Keratinocyte (primary cell): ENCODE results near the gene CORO1C. TPM values are rescaled to one million over a fixed set of nuclear protein-coding genes. Genes with fewer than 3 reads are reported as not detected.

ENCODE experiments used
- DNase-seq: peaks from one replicate; pipeline ENCODE4 v3.0.0-alpha.2; 2011; ENCODE audit warnings: low read depth, missing footprints, low spot score
- FAIRE-seq: peaks from 2 replicates; lab custom pipeline; 2011; peaks lifted over from hg19 to GRCh38; lab: Jason Lieb, UNC
- H2AFZ ChIP-seq: 2 replicates; pipeline ENCODE4 v1.6.0; 2012; ENCODE audit warnings: low read length, control low read depth, inconsistent platforms; ENCODE audit not compliant: control insufficient read depth
- H3K27ac ChIP-seq: 2 replicates; pipeline ENCODE4 v1.5.1; 2011; ENCODE audit warnings: low read length; ENCODE audit not compliant: control insufficient read depth, insufficient read depth
- H3K27me3 ChIP-seq: 3 replicates; pipeline ENCODE4 v1.6.0; 2011; ENCODE audit warnings: low read length; ENCODE audit not compliant: control insufficient read depth, insufficient read depth; ENCODE audit errors: extremely low read depth
- H3K36me3 ChIP-seq, 2 experiments: 2 replicates in 1 of 2; 3 replicates in 1 of 2; pipeline ENCODE4 v1.5.1; 2011; ENCODE audit warnings: low read length in 2 of 2, mild to moderate bottlenecking in 1 of 2; ENCODE audit not compliant: control insufficient read depth in 2 of 2, insufficient read depth in 2 of 2; ENCODE audit errors: extremely low read depth in 1 of 2
- H3K4me1 ChIP-seq: 3 replicates; pipeline ENCODE4 v1.5.1; 2011; ENCODE audit warnings: low read length; ENCODE audit not compliant: control insufficient read depth, insufficient read depth; ENCODE audit errors: extremely low read depth
- H3K4me2 ChIP-seq: 3 replicates; pipeline ENCODE4 v1.6.0; 2011; ENCODE audit warnings: low read depth, low read length; ENCODE audit not compliant: control insufficient read depth, insufficient read depth; ENCODE audit errors: extremely low read depth
- H3K4me3 ChIP-seq, 3 experiments: fragments of 200-600 bp in 1 of 3; sonication (generic) in 1 of 3; 2 replicates in 2 of 3; 3 replicates in 1 of 3; pipeline ENCODE4 v1.5.1; 2011 to 2016; ENCODE audit warnings: low read length in 3 of 3, mild to moderate bottlenecking in 3 of 3, control low read depth in 2 of 3, inconsistent platforms in 1 of 3, low read depth in 1 of 3, mixed read lengths in 1 of 3, mixed run types in 1 of 3, moderate library complexity in 1 of 3; ENCODE audit not compliant: control insufficient read depth in 2 of 3, insufficient read depth in 2 of 3; ENCODE audit errors: extremely low read depth in 1 of 3
- H3K79me2 ChIP-seq: 2 replicates; pipeline ENCODE4 v1.6.0; 2012; ENCODE audit warnings: low read length; ENCODE audit not compliant: control insufficient read depth, insufficient read depth
- H3K9ac ChIP-seq: 3 replicates; pipeline ENCODE4 v1.6.0; 2011; ENCODE audit warnings: low read length; ENCODE audit not compliant: control insufficient read depth, insufficient read depth; ENCODE audit errors: extremely low read depth
- H3K9me1 ChIP-seq: 3 replicates; pipeline ENCODE4 v1.6.0; 2011; ENCODE audit warnings: low read length; ENCODE audit not compliant: control insufficient read depth, insufficient read depth; ENCODE audit errors: extremely low read depth
- H3K9me3 ChIP-seq: 2 replicates; pipeline ENCODE4 v1.5.1; 2012; ENCODE audit warnings: low read depth, low read length; ENCODE audit not compliant: control insufficient read depth
- H4K20me1 ChIP-seq: 3 replicates; pipeline ENCODE4 v1.6.0; 2011; ENCODE audit warnings: low read length; ENCODE audit not compliant: control insufficient read depth, insufficient read depth; ENCODE audit errors: extremely low read depth
- EZH2 ChIP-seq: IDR thresholded peaks from one replicate; pipeline ENCODE4 v1.6.1; 2012; ENCODE audit warnings: inconsistent platforms, mild to moderate bottlenecking, low read length, moderate library complexity
- dilution Hi-C: fragments of 300-500 bp; cut with MboI; formaldehyde crosslinking; loops from one replicate; pipeline ENCODE4 v1.7.0; 2020; ENCODE audit warnings: low sequenced_read_pairs; ENCODE audit not compliant: extremely low pct_ligation_motif_present
- polyA minus RNA-seq, 3 experiments: library from RNA; depleted of rRNA, polyadenylated mRNA; stranded (reverse); fragments of >200 nt; gene quantifications; 1 replicate in 1 of 3; 2 replicates in 1 of 3; 3 replicates in 1 of 3; pipeline ENCODE4 v1.2.3, GENCODE V29; 2011
- polyA plus RNA-seq, 5 experiments: library from polyadenylated mRNA; depleted of rRNA in 3 of 5; stranded (reverse) in 3 of 5; stranded (forward) in 1 of 5; unstranded in 1 of 5; fragments of >200 nt; gene quantifications; 1 replicate in 1 of 5; 2 replicates in 3 of 5; 3 replicates in 1 of 5; pipeline versions ENCODE4 v1.2.1 to v1.2.3, GENCODE V29; 2011 to 2012; ENCODE audit warnings: missing spikeins in 2 of 5, low read depth in 1 of 5, low replicate concordance in 1 of 5
- TF ChIP-seq, protein P1 (sequence below), 3 experiments: IDR thresholded peaks in 1 of 3; conservative IDR thresholded peaks in 1 of 3; optimal IDR thresholded peaks in 1 of 3; 2 replicates in 2 of 3; 3 replicates in 1 of 3; pipeline versions ENCODE3 to v1.5.1; 2011; ENCODE audit warnings: low read length in 3 of 3, mild to moderate bottlenecking in 3 of 3, moderate library complexity in 2 of 3, control low read depth in 1 of 3, inconsistent platforms in 1 of 3; ENCODE audit not compliant: insufficient read depth in 2 of 3; ENCODE audit errors: extremely low read depth in 1 of 3

Gene CORO1C
- polyA plus RNA-seq (230 to 283 TPM (median 268 TPM) in 3 replicates), polyA minus RNA-seq (432 to 917 TPM (median 616 TPM) in 3 replicates)
- 278 TPM for polyA plus RNA-seq (2011; ENCODE audit: low read depth)
- polyA plus RNA-seq (2011; cell fraction: cytosol; rRNA removed), result 207 and 228 TPM in 2 replicates
- 238 and 270 TPM in 2 replicates for polyA plus RNA-seq (2011; cell fraction: nucleus; rRNA removed)
- 126 and 172 TPM in 2 replicates for polyA plus RNA-seq (2012; ENCODE audit: low replicate concordance)
- 300 TPM for polyA minus RNA-seq (2011; cell fraction: cytosol; rRNA and poly(A)+ RNA removed)
- polyA minus RNA-seq (2011; cell fraction: nucleus; rRNA and poly(A)+ RNA removed), result 187 and 466 TPM in 2 replicates

DNA sequence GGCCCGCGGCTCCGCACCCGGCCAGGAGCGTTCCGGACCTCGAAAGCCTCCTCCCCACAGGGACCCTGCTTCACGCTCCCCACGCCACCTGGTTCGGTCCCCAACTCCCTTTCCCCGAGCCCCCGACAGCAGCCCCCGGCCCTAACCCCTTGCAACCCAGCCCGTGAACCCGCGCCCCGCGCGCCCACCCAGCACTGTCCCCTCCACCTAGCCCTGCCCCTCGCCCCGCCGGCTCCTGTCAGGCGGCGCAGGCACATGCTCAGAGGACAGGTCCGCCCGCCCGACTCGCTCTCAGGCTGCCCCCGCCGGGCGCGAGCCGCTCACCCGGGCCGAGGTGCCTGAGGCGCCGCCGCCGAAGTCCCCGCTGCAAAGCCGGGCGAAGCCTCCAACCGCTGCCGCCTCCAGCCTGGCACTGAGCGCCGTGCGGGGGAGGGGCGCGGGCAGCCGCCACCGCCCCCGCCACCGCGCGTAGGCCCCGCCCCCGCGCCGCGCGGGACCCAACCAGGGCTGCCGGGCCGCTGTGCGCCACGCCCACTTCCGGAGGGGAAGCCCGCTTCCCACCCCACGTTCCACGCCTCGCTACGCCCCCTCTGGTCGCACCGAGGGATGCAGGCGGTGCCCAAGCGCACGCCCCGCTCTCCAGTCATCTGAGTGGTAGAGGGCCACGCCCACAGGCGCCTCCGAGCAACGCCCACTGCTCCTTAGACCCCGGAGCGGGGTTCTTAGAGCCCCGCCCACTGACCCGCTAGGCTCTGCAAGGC lies at the start of gene CORO1C:
Gene CORO1C, minus strand, starts transcription at position 414 of the 761 bp plus-strand sequence. CDS start 30,200 bp downstream, outside the sequence.
- dilution Hi-C loops, result no loop called here
- Histone ChIP-seq H3K9me1 (no peaks in the 10 kb centered on the region), H2AFZ (peak within 1 kb of the TSS; percentile 86), H3K27ac (peak within 1 kb of the TSS; percentile 100), H3K36me3 (peaks cover 1 to 4% of the 10 kb centered on the region in 2 experiments), H3K79me2 (peaks cover 47% of the 10 kb centered on the region), H3K4me2 (peak within 1 kb of the TSS; percentile 99), H3K9ac (peak within 1 kb of the TSS; percentile 98), H3K4me1 (peaks cover 55% of the 10 kb centered on the region), H3K27me3 (no peaks in the 10 kb centered on the region), H3K9me3 (no peaks in the 10 kb centered on the region), H3K4me3 (peak within 1 kb of the TSS; percentile 90 to 99 (median 93)), H4K20me1 (peaks cover 5% of the 10 kb centered on the region)
- no peak for TF ChIP-seq EZH2
- TF ChIP-seq, protein P1, sequence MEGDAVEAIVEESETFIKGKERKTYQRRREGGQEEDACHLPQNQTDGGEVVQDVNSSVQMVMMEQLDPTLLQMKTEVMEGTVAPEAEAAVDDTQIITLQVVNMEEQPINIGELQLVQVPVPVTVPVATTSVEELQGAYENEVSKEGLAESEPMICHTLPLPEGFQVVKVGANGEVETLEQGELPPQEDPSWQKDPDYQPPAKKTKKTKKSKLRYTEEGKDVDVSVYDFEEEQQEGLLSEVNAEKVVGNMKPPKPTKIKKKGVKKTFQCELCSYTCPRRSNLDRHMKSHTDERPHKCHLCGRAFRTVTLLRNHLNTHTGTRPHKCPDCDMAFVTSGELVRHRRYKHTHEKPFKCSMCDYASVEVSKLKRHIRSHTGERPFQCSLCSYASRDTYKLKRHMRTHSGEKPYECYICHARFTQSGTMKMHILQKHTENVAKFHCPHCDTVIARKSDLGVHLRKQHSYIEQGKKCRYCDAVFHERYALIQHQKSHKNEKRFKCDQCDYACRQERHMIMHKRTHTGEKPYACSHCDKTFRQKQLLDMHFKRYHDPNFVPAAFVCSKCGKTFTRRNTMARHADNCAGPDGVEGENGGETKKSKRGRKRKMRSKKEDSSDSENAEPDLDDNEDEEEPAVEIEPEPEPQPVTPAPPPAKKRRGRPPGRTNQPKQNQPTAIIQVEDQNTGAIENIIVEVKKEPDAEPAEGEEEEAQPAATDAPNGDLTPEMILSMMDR (optimal IDR thresholded peaks at IDR 0.05 in 1 of 3, IDR thresholded peaks at IDR 0.05 in 1 of 3, conservative IDR thresholded peaks at IDR 0.05 in 1 of 3; ENCODE audit: extremely low read depth in 1 of 3, insufficient read depth in 2 of 3, low read length in 3 of 3), result peak; percentile 73 to 94 (median 90)
- DNase-seq (peak; percentile 77), FAIRE-seq (no peak)

DNA sequence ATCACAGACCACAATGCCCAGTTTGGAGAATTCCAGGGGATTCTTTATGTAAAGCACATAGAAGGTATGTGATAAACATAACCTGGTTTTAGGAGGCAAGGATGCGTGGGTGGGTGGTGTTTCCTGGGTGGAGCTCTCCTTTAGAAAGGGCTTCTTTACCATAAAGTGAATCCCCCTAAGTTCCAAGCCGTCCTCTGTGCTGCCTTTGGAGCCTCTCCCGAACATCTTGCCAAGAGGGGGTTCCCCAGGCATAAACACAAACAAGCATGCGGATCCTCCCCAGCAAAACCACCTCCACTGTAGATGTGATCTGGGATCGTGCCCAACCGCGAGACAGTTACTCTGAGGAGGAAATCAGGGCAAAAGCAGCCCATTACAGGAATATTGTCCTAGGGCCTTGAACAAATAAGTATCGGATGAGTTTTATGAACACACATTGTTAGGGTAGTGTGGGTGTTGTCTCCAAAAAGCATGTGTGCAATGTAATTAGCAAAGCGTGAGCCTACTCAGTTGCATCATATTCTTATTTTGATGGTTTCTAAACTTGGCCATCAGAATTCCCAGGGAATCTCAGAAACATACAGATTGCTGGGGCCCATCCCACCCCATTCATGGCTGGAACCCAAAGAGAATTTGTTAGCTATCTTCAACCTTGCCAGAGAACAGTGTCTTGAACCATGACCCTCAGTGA lies 48.8 kb upstream of the CORO1C start:
- Histone ChIP-seq H3K27me3 (no peaks in the 10 kb centered on the region), H3K9me1 (no peaks in the 10 kb centered on the region), H3K36me3 (peaks cover 0 to 3% of the 10 kb centered on the region in 2 experiments), H3K4me2 (peak overlapping the region; percentile 33), H3K27ac (no peak overlapping the region), H3K4me3 (no peak overlapping the region), H3K9ac (no peak overlapping the region), H3K79me2 (no peaks in the 10 kb centered on the region), H2AFZ (no peak overlapping the region), H3K4me1 (peaks cover 5% of the 10 kb centered on the region), H4K20me1 (peaks cover 2% of the 10 kb centered on the region), H3K9me3 (no peaks in the 10 kb centered on the region)
- DNase-seq, result no peak
- TF ChIP-seq, protein P1 (optimal IDR thresholded peaks at IDR 0.05 in 1 of 3, IDR thresholded peaks at IDR 0.05 in 1 of 3, conservative IDR thresholded peaks at IDR 0.05 in 1 of 3; ENCODE audit: extremely low read depth in 1 of 3, insufficient read depth in 2 of 3, low read length in 3 of 3), result no peak
- no peak for TF ChIP-seq EZH2
- FAIRE-seq, result no peak
- dilution Hi-C loops, result no loop called here
